ENCODE data around the gene FBXO41.

FBXO41 gene

DNA sequence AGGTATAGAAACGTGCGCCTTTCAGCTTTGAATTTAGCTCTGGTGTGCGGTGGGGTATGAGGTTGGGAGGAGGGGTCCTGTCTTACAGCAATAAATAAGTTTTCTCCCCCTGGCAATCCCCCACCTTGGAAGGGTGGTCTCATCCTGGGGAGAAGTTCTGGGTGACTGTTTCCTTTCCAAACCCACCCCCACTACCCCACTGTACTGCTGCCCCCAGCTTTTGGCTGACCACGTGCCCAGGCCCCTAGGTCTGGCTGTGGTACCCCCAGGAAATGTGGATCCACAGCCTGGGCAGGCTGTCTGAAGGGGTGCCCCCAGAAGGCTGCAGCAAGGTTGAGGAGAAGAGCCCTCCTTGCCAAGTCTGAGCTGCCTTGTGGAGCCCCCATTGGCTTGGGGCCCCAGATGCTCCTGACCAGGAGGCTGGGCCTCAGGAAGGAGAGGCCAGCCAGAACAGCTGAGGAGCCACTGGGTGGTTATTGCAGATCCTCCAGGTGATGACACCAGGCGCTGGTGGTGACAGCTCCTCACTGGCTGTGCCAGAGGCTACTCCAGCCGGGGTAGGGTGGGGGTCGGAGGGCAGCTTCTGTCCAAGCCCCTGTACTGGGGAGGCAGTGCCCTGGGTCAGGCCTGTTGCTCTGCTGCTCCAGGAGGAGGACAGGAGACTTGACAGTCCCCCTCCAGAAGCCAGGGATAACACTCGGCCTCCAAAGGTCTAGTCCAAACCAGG, 25.9 kb downstream of the FBXO41 start:
- Histone ChIP-seq H3K27ac (no peak overlapping the region), H3K4me1 (ENCODE audit: control insufficient read depth in 1 of 2, insufficient read depth in 1 of 2, low read depth in 1 of 2, low read length in 1 of 2) (no peaks in the 10 kb centered on the region), H3K27me3 (no peaks in the 10 kb centered on the region), H3K36me3 (peaks cover 20% of the 10 kb centered on the region), H3K9me3 (no peaks in the 10 kb centered on the region), H3K4me3 (ENCODE audit: low read depth in 1 of 2, low read length in 1 of 2) (no peak overlapping the region)
- TF ChIP-seq, protein P1, sequence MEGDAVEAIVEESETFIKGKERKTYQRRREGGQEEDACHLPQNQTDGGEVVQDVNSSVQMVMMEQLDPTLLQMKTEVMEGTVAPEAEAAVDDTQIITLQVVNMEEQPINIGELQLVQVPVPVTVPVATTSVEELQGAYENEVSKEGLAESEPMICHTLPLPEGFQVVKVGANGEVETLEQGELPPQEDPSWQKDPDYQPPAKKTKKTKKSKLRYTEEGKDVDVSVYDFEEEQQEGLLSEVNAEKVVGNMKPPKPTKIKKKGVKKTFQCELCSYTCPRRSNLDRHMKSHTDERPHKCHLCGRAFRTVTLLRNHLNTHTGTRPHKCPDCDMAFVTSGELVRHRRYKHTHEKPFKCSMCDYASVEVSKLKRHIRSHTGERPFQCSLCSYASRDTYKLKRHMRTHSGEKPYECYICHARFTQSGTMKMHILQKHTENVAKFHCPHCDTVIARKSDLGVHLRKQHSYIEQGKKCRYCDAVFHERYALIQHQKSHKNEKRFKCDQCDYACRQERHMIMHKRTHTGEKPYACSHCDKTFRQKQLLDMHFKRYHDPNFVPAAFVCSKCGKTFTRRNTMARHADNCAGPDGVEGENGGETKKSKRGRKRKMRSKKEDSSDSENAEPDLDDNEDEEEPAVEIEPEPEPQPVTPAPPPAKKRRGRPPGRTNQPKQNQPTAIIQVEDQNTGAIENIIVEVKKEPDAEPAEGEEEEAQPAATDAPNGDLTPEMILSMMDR (IDR thresholded peaks at IDR 0.05): no peak

- TF ChIP-seq, protein P1 (IDR thresholded peaks at IDR 0.05): no peak
- Histone ChIP-seq H3K36me3 (peaks cover 27% of the 10 kb centered on the region), H3K27ac (no peak overlapping the region), H3K4me1 (ENCODE audit: control insufficient read depth in 1 of 2, insufficient read depth in 1 of 2, low read depth in 1 of 2, low read length in 1 of 2) (no peaks in the 10 kb centered on the region), H3K4me3 (ENCODE audit: low read depth in 1 of 2, low read length in 1 of 2) (no peak overlapping the region), H3K27me3 (no peaks in the 10 kb centered on the region), H3K9me3 (no peaks in the 10 kb centered on the region)
Observed at GRCh38 chr2:73257425-73258125, 26.7 kb downstream of the FBXO41 start.

DNA sequence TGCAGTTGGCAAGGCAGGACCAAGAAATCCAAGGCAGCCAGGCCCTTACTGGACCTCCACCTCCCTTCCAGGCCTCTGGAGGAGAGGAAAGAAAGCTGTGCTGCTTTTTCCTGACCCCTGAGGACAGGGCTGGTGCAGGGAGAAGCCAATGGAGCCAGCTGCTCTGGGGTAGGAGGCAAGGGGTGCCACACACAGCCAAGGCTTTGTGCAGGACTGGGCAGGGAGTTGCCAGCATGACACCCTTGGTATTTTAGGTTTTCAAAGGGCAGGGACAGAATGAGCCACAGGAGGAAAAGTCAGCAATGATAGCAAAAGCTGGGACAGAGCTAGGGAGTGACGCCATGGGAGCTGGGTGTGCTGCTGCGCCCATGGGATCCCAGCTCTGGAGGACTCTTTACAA, 27.3 kb downstream of the FBXO41 start:
- Histone ChIP-seq H3K9me3 (no peaks in the 10 kb centered on the region), H3K4me1 (ENCODE audit: control insufficient read depth in 1 of 2, insufficient read depth in 1 of 2, low read depth in 1 of 2, low read length in 1 of 2) (no peaks in the 10 kb centered on the region), H3K27ac (no peak overlapping the region), H3K4me3 (ENCODE audit: low read depth in 1 of 2, low read length in 1 of 2) (no peak overlapping the region), H3K36me3 (peaks cover 33% of the 10 kb centered on the region), H3K27me3 (no peaks in the 10 kb centered on the region)
- TF ChIP-seq, protein P1 (IDR thresholded peaks at IDR 0.05): no peak

DNA sequence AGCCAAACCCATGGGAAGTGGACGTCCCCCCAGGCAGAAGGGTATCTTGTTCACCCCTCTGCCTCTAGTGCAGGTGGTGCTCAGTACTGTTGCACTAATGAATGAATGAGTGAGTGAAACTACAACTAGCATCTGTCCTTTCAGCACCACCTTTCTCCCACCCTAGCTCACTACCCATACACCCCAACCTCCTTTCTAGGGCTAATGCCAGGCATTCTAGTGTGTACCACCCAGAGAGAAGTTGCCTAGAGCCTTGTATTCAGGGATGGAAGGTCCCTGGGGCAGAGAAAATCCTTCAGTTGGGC, 27.7 kb downstream of the FBXO41 start:
- Histone ChIP-seq H3K36me3 (peaks cover 37% of the 10 kb centered on the region), H3K4me1 (ENCODE audit: control insufficient read depth in 1 of 2, insufficient read depth in 1 of 2, low read depth in 1 of 2, low read length in 1 of 2) (no peaks in the 10 kb centered on the region), H3K27ac (no peak overlapping the region), H3K27me3 (no peaks in the 10 kb centered on the region), H3K9me3 (no peaks in the 10 kb centered on the region), H3K4me3 (ENCODE audit: low read depth in 1 of 2, low read length in 1 of 2) (no peak overlapping the region)
- TF ChIP-seq, protein P1 (IDR thresholded peaks at IDR 0.05): no peak

DNA sequence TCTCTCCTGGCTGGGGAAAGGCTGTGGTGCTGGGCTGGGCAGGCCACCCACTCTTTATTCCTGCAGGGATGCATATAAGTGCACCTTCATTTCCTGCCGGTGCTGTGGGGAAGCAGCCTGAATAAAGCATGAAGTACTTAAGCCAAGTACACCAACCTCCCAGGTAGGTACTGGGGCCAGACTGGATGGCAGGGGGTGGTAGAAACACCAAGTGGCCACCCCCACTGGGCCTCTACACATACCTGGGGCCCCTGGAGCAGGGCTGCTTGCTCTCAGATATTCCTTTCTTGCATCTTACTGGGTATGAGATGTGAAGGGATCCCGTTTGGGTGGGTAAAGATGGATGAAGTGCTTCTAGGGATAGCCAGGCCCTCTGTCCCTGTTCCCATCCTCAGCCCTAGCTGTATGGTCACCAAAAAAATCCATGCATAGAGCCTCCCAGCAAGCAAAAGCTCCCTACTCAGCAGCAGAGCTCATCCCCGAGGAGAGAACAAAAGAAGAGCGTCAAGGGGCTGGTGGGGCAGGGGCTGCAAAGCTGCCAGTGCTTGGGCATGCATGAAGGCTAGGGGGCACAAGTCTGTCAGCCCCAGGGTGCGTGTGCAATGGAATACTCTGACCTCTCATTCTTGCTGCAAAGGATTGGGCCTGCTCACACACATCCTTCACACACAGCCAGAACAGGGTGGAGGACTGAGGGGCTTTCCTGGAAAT, 28.2 kb downstream of the FBXO41 start:
- Histone ChIP-seq H3K4me1 (ENCODE audit: control insufficient read depth in 1 of 2, insufficient read depth in 1 of 2, low read depth in 1 of 2, low read length in 1 of 2) (no peaks in the 10 kb centered on the region), H3K9me3 (no peaks in the 10 kb centered on the region), H3K36me3 (peaks cover 42% of the 10 kb centered on the region), H3K27me3 (no peaks in the 10 kb centered on the region), H3K27ac (no peak overlapping the region), H3K4me3 (ENCODE audit: low read depth in 1 of 2, low read length in 1 of 2) (no peak overlapping the region)
- TF ChIP-seq, protein P1 (IDR thresholded peaks at IDR 0.05): no peak
